ENCODE results near the gene CCDC81.
"Not testable (repeated sequence)": the region's sequence is repeated elsewhere in the genome, so short reads cannot be mapped to it uniquely, and the experiment has no call there.

- TF ChIP-seq CTCF, POLR2A, EP300 (IDR thresholded peaks at IDR 0.05): not testable (repeated sequence)
Observed at GRCh38 chr11:86416951-86417350, 42.3 kb downstream of the CCDC81 start.
